HL-60 (cell line): Measurements from ENCODE around the gene GTF2IRD1.
"Not testable (repeated sequence)": the region's sequence is repeated elsewhere in the genome, so short reads cannot be mapped to it uniquely, and the experiment has no call there.

Experiments used
- DNase-seq, 2 experiments: peaks; one replicate each; pipeline ENCODE4 v3.0.0-alpha.2; 2010 to 2020; ENCODE audit warnings: low read depth in 1 of 2, low spot score in 1 of 2
- H3K27ac ChIP-seq: fragments of 250-450 bp; sonication (Bioruptor Pico); replicated peaks from 2 replicates; pipeline ENCODE4 v1.5.1; 2020; ENCODE audit warnings: mild to moderate bottlenecking, moderate library complexity
- H3K27me3 ChIP-seq: fragments of 250-450 bp; sonication (Bioruptor Pico); 2 replicates; pipeline ENCODE4 v1.5.1; 2021; ENCODE audit warnings: mild to moderate bottlenecking, moderate library complexity; ENCODE audit not compliant: insufficient read depth, poor library complexity, severe bottlenecking
- H3K4me3 ChIP-seq: replicated peaks from 2 replicates; pipeline ENCODE4 v1.5.1; 2011; ENCODE audit warnings: mild to moderate bottlenecking, control low read depth, low read length; ENCODE audit not compliant: insufficient read depth
- CTCF ChIP-seq: IDR thresholded peaks from one replicate; pipeline ENCODE4 v1.5.1; 2011; ENCODE audit warnings: low read length, control low read depth, inconsistent platforms; ENCODE audit not compliant: insufficient read depth
- GABPA ChIP-seq: IDR thresholded peaks from 2 replicates; pipeline ENCODE4 v1.6.1; 2012; ENCODE audit warnings: low read depth
- POLR2AphosphoS5 ChIP-seq: IDR thresholded peaks from 2 replicates; pipeline ENCODE4 v1.6.1; 2012; ENCODE audit warnings: low read depth
- REST ChIP-seq: IDR thresholded peaks from 2 replicates; pipeline ENCODE4 v1.6.1; 2012; ENCODE audit warnings: low read depth; ENCODE audit not compliant: insufficient replicate concordance
- SPI1 ChIP-seq: IDR thresholded peaks from 2 replicates; pipeline ENCODE4 v1.6.1; 2012; ENCODE audit warnings: low read depth, mild to moderate bottlenecking, borderline replicate concordance

Gene GTF2IRD1

DNA sequence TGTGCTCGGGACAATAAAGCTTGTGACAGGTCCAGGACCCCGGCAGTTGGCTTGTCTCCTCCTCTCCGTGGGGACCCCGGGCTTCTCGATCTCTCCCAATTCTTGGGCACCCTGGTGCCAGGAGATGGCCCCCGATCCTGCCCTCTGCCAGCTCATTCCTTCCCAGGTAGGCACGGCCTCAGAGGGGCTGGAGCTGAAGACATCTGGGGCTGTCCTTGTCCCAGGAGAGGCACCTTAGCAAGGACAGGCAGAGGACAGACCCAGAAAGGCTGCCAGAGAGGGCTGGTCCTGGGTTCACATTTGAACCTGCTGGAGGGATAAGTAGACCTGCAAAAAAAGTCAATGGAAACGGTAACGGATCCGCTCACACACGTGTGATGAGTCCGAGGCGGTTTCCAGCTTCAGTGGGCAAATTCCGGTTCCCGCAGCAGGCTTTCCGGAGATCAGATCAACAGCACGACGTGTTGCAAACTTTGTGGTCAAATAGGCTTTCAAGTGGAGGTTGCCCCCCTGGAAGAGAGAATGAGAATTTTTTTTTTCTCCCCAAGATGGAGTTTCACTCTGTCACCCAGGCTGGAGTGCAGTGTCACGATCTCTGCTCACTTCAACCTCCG is 47.7 kb upstream of the GTF2IRD1 start:
- TF ChIP-seq SPI1 (no peak), CTCF (no peak), REST (peak; percentile 19), GABPA (peak; percentile 40; the same call in 1 of the 2 replicates), POLR2AphosphoS5 (peak; percentile 75)
- Histone ChIP-seq H3K4me3 (peak overlapping the region; percentile 33), H3K27me3 (no peaks in the 10 kb centered on the region), H3K27ac (peak overlapping the region; percentile 89)
- DNase-seq, result peak; percentile 51 to 89

GRCh38 chr7:74407958-74408357 is 45.7 kb upstream of the GTF2IRD1 start:
- DNase-seq, result no peak
- H3K4me3 ChIP-seq, result no peak overlapping the region
- no peaks in the 10 kb centered on the region for H3K27me3 ChIP-seq
- H3K27ac ChIP-seq, result no peak overlapping the region
- TF ChIP-seq GABPA (no peak), POLR2AphosphoS5 (no peak)

DNA sequence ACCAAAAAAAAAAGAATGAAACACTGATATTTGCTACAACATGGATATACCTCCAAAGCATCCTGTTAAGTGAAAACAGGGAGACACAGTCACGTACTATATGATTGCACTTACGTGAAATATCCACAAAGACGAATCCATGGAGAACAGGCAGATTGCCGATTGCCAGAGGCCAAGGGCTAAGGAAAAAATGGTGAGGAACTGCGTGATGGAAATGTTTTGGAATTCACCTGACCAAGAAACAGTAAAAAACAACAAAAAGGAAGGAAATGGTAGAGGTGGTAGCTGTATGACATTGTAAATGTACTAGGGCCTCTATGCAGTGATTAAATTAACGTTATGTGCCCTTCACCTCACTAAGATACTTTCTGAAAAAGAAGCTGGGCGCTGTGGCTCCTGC is 44.1 kb upstream of the GTF2IRD1 start:
- no peak for DNase-seq
- H3K27me3 ChIP-seq, result no peaks in the 10 kb centered on the region
- no peak overlapping the region for H3K27ac ChIP-seq
- TF ChIP-seq SPI1 (no peak), POLR2AphosphoS5 (no peak), CTCF (no peak), GABPA (no peak), REST (no peak)
- H3K4me3 ChIP-seq, result no peak overlapping the region

DNA sequence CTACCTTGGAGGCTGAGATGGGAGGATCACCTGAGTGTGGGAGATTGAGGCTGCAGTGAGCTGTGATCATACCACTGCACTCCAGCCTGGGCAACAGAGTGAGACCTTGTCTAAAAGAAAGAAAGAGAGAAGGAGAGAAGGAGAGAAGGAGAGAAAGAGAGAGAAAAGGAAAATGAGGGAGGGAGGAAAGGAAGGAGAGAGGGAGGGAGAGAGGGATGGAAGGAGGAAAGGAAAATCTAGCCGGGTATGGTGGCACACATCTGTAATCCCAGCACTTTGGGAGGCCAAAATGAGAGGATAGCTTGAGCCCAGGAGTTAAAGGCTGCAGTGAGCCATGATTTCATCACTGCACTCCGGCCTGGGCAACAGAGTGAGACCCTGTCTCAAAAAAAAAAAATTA is 42.9 kb upstream of the GTF2IRD1 start:
- no peak overlapping the region for H3K4me3 ChIP-seq
- no peak for DNase-seq
- no peaks in the 10 kb centered on the region for H3K27me3 ChIP-seq
- no peak for TF ChIP-seq POLR2AphosphoS5
- TF ChIP-seq REST, result no peak
- TF ChIP-seq SPI1, result no peak
- TF ChIP-seq CTCF, result no peak
- TF ChIP-seq GABPA, result no peak
- H3K27ac ChIP-seq, result no peak overlapping the region

DNA sequence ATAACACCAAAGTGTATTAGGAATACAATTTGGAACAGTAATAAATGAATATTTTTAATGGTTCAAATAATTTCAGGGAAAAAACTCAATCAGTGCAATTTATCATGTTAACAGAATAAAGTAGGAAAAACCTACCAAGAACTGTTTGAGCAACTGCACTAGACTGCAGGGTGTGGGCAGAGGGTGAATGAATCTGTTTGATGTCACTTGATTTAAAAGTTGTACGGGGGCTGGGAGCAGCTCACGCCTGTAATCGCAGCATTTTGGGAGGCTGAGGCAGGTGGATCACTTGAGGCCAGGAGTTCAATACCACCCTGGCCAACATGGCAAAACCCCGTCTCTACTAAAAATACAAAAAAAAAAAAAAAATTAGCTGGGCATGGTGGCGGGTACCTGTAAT is 42.1 kb upstream of the GTF2IRD1 start:
- not testable (repeated sequence) for H3K4me3 ChIP-seq, H3K27ac ChIP-seq, H3K27me3 ChIP-seq, DNase-seq
